HT1080 (cell line): ENCODE data around the gene MED13L. TPM values are rescaled to one million over a fixed set of nuclear protein-coding genes. Genes with fewer than 3 reads are reported as not detected.
"Not testable (repeated sequence)": the region's sequence is repeated elsewhere in the genome, so short reads cannot be mapped to it uniquely, and the experiment has no call there.

Experiments
- DNase-seq: peaks from one replicate; pipeline ENCODE4 v3.0.0-alpha.2; 2015; ENCODE audit warnings: low read depth
- total RNA-seq: library from RNA; depleted of rRNA; stranded (reverse); fragments of >200 nt; shearing (Covaris generic); gene quantifications from 2 replicates; pipeline ENCODE4 v1.2.3, GENCODE V29; 2014

MED13L gene
- total RNA-seq, 1 experiment from 2014 or later = 25.8 TPM

- peak; percentile 79 for DNase-seq
Measured at GRCh38 chr12:116135209-116135930, 142.1 kb downstream of the MED13L start.

GRCh38 chr12:116133636-116134214, 143.8 kb downstream of the MED13L start:
- DNase-seq = no peak

- no peak for DNase-seq
Measured at GRCh38 chr12:116133149-116133548, 144.3 kb downstream of the MED13L start.

- DNase-seq = not testable (repeated sequence)
Measured at GRCh38 chr12:116131987-116132386, 145.5 kb downstream of the MED13L start.

- DNase-seq = no peak
Measured at GRCh38 chr12:116131176-116131575, 146.3 kb downstream of the MED13L start.

GRCh38 chr12:116130431-116130830, 147.1 kb downstream of the MED13L start:
- DNase-seq = no peak

GRCh38 chr12:116128779-116129178, 148.7 kb downstream of the MED13L start:
- DNase-seq = no peak

GRCh38 chr12:116127859-116128258, 149.6 kb downstream of the MED13L start:
- no peak for DNase-seq

GRCh38 chr12:116126610-116127009, 150.9 kb downstream of the MED13L start:
- no peak for DNase-seq

GRCh38 chr12:116125956-116126566, 151.4 kb downstream of the MED13L start:
- DNase-seq = no peak

- DNase-seq = no peak
Measured at GRCh38 chr12:116125084-116125483, 152.4 kb downstream of the MED13L start.

GRCh38 chr12:116123451-116124258, 153.8 kb downstream of the MED13L start:
- peak; percentile 74 for DNase-seq

GRCh38 chr12:116122628-116123027, 154.9 kb downstream of the MED13L start:
- no peak for DNase-seq

GRCh38 chr12:116121453-116121871, 156.0 kb downstream of the MED13L start:
- no peak for DNase-seq

GRCh38 chr12:116116650-116117424, 160.7 kb downstream of the MED13L start:
- peak; percentile 23 for DNase-seq

- no peak for DNase-seq
Measured at GRCh38 chr12:116113398-116114130, 163.9 kb downstream of the MED13L start.

GRCh38 chr12:116106870-116107269, 170.6 kb downstream of the MED13L start:
- no peak for DNase-seq

GRCh38 chr12:116104167-116104767, 173.2 kb downstream of the MED13L start:
- DNase-seq = no peak

- DNase-seq = no peak
Measured at GRCh38 chr12:116101991-116102390, 175.5 kb downstream of the MED13L start.
